GM12872 (cell line): ENCODE data around the gene GALNT15.

ENCODE experiments used
- TF ChIP-seq, protein P1 (sequence below): IDR thresholded peaks from 3 replicates; pipeline ENCODE4 v1.5.1; 2011; ENCODE audit warnings: low read depth, mild to moderate bottlenecking, low read length, moderate library complexity; ENCODE audit not compliant: insufficient read depth

GALNT15 gene

DNA sequence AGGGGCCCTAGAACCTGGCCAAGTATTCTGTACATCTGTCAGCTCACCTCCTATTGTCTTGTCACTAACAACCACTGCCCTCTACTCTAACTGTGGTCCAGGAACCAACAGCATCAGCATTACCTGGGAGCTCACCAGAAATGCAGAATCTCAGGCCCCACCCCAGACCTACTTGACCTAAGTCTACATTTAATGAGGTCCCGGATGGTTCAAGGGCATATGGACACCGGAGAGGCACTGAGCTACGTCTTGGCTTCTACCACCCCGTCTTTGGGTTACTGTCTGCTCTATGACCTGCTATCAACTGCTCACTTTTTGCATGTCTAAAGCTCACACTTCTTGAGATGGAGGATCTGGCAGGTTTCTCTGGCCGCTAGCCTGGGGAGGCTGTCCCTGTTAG is 8.1 kb downstream of the GALNT15 start:
- TF ChIP-seq, protein P1, sequence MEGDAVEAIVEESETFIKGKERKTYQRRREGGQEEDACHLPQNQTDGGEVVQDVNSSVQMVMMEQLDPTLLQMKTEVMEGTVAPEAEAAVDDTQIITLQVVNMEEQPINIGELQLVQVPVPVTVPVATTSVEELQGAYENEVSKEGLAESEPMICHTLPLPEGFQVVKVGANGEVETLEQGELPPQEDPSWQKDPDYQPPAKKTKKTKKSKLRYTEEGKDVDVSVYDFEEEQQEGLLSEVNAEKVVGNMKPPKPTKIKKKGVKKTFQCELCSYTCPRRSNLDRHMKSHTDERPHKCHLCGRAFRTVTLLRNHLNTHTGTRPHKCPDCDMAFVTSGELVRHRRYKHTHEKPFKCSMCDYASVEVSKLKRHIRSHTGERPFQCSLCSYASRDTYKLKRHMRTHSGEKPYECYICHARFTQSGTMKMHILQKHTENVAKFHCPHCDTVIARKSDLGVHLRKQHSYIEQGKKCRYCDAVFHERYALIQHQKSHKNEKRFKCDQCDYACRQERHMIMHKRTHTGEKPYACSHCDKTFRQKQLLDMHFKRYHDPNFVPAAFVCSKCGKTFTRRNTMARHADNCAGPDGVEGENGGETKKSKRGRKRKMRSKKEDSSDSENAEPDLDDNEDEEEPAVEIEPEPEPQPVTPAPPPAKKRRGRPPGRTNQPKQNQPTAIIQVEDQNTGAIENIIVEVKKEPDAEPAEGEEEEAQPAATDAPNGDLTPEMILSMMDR = no peak

DNA sequence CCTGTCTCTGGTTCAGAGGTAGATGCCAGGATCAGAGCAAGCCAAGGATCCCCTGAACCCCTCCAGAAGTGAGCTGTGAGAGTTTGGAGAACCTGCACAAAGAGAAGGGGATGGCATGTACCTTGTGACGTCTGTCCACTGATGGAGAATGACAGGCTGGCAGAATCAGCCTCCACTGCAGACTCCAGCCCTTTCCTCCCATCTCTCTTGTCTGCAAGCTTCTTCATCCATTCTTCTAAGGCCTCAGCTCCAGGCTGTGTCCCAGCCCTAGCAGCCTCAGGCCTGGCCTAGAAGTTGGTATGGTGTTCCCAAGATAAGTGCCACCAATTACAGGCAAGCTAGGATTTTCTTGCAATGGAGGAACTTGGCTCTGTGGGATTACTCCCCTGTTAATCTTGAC is 8.6 kb downstream of the GALNT15 start:
- TF ChIP-seq, protein P1 = no peak

DNA sequence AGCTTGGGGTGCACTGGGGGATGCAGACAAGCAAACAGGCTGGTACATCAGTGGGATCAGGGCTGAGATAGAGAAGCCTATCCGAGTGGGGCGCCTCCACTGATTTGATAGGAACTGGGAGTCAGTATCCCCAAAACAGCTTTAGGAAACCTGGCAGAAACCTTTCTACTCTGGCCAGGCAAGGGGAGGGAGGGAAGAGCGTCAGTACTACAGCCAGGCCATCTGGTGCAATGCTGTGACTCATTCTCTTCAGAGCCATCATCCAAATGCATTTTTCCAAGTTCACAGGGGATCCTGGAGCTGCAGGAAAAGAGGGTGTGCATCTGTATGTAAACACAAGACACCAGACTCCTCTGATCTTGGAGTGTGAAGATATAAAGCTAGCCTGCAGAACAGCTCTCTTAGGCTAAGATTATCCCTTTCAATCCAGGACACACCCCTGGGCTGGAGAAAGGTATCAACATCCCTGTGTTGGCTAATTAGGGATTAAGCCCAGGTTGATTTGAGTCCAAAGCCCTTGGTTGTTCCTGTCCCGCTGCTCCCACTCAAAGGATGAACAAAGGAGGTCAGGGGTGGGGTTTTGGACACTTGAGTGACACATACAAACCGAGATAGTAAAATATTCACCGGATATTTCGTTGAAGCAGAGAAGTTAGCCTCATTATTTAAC is 9.3 kb downstream of the GALNT15 start:
- TF ChIP-seq, protein P1 = no peak

- TF ChIP-seq, protein P1 = no peak
Observed at GRCh38 chr3:16186086-16186485, 11.6 kb downstream of the GALNT15 start.

DNA sequence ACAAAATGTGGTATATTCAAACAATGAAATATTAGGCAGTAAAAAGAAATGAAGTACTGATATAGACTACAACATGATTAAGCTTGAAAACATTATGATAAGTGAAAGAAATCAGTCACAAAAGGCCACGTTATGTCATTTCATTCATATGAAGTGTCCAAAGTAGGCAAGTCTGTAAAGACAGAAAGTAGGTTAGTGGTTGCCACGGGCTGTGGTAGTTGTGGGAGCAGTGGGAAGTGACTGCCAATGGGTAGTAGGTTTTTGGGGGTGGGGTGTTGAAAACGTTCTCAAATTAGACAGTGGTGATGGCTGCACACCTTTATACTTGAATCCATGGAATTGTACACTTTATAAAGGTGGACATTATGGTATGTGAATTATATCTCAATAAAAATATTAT is 12.1 kb downstream of the GALNT15 start:
- TF ChIP-seq, protein P1 = no peak

DNA sequence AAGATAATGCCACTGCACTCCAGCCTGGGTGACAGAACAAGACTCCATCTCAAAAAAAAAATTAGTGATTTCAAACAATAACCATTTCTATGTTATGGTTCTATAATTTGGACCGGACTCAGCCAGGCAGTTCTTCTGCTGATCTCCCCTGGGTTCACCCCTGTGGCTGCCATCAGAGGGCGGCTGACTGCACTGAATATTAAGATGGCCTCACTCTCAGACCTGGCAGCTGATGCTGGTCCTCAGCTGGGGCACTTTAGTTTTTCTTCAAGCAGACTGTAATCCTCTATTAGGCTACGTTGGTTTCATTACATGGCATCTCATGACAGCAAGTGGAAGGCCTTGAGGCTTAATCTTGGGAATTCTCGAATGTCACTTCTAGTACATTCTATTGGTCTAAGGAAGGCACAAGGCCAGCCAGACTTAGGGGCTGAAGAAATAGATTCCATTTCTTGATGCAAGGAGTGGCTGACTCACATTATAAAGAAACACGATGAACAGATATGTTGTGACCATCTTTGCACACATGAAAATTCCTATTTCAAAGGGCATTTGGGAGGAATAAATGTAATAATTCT is 12.8 kb downstream of the GALNT15 start:
- TF ChIP-seq, protein P1 = no peak

- TF ChIP-seq, protein P1 = no peak
Observed at GRCh38 chr3:16188071-16188470, 13.6 kb downstream of the GALNT15 start.
